CD1c-positive myeloid dendritic cell (primary cell): ENCODE results near the gene ADPRM.

Source experiments
- DNase-seq: peaks from one replicate; pipeline ENCODE4 v3.0.0-alpha.2; 2016; ENCODE audit errors: extremely low spot score

The ADPRM gene

GRCh38 chr17:10741416-10742135 lies 44.2 kb downstream of the ADPRM start:
- no peak for DNase-seq

DNA sequence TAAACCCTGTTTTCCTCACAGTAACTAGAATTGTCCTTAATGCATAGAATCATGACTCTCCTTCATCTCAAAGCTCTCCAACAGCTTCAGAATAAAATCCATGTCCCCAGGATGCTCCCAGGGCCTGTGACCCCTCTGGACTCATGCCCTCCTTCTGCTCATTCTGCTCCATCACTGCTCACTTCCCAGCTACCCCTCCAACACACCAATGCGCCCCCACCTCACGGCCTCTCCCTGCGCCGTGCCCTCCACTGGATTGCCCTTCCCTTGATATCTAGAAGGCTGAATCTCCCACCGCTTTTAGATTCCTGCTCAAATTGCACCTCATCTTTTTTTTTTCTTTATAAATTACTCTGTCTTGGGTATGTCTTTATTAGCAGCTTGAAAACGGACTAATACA lies 45.0 kb downstream of the ADPRM start:
- no peak for DNase-seq

DNA sequence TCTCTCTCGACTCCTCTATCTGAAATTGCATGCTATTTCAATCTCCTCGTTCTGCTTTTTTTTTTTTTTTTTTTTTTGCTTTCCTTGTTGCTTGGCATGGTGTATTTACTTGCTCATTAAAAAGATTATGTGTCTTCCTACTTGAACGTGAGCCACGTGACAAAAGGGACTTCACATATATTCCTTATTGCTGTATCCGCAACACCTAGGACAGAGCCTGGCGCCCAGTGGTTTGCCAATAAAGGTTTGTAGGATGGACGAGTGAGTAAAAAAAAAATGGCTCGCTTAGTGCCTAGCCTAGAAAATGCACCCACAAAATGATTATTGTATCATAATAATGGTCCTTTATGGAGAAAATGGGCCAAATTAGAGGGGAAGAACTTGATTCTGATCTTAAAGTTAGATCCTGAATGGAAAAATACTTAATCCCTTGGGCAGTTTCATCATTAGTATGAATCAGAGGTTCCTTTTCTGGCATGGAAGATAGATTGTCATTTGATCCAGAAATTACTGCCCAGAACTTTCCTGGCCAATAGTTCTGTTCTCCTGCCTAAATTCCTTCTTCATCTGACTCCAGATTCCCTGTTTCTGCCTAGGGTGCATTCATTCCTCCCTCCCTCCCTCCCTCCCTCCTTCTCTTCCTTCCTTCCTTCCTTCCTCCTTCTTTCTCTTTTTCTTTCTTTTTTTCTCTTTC lies 46.1 kb downstream of the ADPRM start:
- DNase-seq: no peak

- DNase-seq: no peak
Observed at GRCh38 chr17:10744501-10745000, 47.2 kb downstream of the ADPRM start.

DNA sequence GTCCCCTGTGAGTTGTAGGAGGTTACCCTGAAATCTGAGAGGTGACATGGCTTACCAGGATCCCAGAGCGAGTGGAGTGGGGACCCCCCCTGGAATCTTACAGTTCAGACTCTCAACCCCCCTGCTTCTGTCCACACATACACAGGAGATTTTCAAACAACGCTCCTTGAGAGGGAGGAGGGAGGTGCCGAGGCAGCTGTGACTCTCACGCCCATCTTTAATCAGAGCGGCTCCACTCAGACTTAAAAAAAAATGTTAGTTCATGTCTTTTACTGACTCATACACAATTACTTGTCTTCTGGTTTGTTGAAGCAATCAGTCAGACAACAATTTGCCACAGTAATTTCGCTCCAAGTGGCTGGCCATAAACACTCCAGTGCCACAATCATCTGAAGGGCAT lies 47.8 kb downstream of the ADPRM start:
- DNase-seq: no peak

DNA sequence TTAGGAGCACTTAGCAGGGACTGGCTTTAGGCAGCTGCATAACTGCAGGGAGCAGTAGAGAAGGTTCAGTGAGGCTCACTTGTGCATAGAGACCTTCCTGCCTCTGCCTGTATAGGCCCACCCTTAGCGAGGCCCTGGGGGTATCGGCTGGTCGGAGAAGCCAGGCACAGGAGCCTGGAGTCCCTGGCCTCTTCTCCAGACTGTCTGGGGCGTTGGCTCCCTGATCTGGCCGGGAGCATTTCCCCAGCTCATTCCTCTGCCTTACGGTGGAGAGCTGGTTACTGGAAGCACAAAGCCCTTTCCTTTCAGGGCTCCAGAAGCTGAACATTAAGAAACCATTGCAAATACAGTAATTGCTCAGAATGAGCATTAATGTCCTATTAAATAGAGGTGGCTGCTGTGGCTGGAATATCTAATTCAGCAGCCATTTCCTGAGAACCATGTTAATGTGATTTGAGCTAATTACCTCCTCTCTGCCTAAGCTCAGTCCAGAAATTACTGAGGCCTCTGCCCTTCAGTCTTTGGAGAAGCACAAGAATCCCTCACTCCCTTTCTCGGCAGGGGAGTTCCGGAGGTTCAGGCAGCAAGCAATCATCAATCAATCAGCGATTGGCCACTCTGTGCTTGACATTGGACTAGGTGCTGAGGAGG lies 51.3 kb downstream of the ADPRM start:
- DNase-seq: no peak

DNA sequence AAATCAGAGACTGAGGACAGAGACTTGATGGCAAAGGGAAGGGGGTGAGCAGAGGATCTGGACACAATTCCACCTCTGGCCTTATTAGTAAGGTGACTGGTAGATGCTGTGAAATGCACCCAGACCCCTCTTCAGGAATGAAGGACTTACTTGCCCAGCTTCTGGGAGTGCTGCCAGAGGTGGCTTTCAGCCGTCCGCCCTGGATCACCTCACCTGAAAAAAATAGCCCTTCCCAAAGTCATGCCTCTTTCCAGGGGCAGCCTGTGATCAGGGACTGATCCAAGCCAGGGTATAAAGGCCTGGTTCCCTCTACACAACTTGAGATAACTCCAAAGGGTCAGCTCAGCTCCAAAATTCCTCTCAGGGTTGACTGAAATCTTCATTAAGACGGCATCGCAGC lies 52.8 kb downstream of the ADPRM start:
- DNase-seq: no peak

DNA sequence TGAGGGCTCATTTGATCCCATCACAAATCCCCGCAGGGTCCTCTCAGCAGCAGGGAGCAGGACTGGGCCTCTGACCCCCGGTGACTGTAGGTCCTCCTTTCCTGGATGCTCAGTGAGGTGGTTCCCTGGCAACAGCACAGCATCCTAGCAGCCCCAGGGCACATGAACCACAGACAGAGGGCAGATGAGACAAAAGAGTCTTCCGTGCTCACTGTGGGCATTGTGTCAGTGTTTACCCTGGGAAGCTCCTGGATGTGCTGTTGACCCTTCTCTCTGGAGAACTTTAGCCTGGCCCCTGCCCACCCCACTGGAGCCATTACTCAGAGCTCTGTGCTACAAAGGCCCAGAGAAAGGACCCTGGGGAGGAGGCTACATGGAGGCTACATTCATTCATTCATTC lies 54.2 kb downstream of the ADPRM start:
- no peak for DNase-seq

- DNase-seq: no peak
Observed at GRCh38 chr17:10752696-10753095, 55.3 kb downstream of the ADPRM start.

- DNase-seq: no peak
Observed at GRCh38 chr17:10754109-10754508, 56.7 kb downstream of the ADPRM start.

DNA sequence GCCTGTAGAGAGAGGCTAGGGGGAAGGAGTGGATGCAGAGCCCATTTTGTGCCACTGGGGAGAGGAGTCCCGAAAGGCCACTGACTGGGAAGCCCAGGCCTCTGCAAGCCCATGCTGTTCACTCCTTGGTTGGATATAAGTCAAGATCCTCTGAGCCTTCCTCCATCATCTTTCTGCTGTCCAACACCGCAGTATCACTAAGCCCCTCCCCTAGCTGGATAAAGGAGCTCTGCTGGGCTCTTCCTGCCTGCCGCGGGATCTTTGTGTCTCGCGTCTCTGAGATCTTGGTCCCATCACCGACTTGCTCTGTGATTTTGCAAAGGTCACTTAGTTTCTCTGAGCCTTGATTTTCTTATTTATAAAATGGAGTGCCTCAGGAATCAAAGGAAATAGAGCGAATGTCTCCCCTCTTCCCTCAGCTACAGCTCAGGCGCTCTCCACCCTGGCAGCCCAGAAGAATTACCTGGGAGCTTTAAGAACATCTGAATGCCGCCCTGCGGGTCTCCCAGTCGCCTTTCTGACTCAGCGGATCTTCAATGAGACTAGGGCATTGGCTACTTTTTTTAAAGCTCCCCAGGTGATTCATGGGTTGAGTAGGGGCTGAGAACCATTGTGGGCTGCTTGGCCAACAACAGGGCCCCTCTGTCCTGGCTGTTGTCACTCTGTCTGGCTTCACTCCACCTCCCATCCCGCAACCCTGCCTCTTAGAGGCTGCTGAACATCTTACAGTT lies 57.6 kb downstream of the ADPRM start:
- no peak for DNase-seq

GRCh38 chr17:10755592-10756127 lies 58.3 kb downstream of the ADPRM start:
- no peak for DNase-seq

DNA sequence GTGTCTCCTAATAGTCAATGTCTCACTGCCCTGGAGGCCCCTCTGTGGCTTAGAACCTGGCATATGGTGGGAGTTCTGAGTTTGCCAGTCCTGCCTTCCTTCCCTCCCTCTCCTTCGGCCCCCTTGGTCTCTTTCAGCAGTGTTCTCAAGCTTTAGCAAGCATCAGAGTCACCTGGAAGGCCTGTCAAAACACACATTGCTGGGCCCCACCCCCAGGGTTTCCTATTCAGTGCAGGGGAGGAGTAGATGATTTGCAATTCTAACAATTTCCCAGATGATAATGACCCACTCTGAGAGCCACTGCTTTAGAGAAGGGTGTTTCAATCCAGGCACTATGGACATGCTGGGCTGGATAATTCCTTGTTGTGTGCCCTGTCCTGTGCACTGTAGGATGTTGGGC lies 58.8 kb downstream of the ADPRM start:
- no peak for DNase-seq

DNA sequence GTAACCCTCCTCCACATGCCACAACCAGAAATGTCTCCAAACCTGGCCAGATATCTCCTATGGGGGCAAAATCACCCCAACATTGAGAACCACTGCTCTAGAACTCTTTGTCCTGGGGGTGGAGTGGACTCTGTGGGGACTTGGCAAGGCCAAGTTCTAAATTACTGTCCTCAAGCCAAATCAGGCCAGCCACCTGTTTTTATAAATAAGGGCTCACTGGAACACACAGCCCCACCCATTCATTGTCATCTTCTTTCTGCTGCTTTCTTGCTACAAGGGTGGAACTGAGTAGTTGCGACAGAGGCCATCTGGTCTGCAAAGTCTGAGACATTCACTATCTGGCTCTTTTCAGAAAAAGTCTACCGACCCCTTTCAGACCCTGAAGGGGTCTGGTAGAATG lies 59.2 kb downstream of the ADPRM start:
- DNase-seq: no peak

DNA sequence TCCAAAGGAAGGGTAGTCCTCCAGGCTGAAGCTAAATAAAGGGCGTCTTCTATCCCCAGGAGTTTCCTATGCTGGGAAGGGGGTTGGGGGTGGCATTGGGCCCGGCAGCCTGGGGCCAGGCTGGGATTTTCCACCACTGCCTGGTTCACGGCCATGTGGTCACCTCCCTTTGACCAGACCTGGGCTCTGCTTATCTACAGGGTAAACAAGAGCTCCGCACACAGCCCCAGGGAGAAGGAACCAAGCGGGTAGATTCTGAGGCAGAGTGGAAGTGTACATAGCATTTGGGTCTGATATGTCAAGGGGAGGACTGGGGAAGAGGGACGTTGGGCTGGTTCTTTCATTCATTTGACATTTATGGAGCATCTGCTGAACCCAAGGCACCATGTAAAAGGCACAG lies 59.7 kb downstream of the ADPRM start:
- no peak for DNase-seq

GRCh38 chr17:10757647-10758046 lies 60.3 kb downstream of the ADPRM start:
- DNase-seq: no peak

GRCh38 chr17:10758062-10758461 lies 60.7 kb downstream of the ADPRM start:
- DNase-seq: no peak
